GM19025 (cell line): ENCODE results near the gene SLC22A12.

Experiments
- ATAC-seq: cut with Tn5 transposase; IDR thresholded peaks from one replicate; pipeline ENCODE4 v1.9.1; 2021; ENCODE audit warnings: mild to moderate bottlenecking, low read depth, moderate library complexity; ENCODE audit not compliant: unreplicated experiment

The SLC22A12 gene

DNA sequence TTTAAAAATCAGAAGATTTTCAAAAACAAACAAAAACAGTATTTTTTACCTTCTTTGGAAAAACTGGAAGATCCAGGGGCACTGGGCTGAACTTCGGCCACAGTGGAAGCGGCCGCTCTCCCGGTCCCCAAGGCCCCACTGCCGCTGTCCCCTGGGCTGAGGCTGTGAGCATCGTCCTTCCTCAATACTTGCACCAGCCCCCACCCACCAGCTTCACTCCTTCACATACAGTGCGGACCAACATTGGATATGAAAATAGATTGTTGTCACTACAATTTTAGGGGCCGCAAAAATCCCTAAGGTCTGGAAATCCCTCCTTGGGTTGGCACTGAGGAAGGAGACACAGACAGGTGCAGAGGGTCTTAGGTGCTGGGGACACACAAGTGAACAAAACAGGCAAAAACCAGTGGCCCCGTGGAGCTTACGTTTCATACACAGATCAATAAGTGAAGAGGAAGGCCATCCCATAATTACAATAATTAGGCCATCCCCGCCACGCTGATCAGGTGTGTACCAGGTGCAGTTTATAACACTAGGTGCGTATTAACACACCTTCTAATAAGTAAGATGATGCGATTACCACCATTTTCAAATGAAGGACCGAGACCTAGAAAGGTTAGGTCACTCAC is 28.2 kb upstream of the SLC22A12 start:
- no peak for ATAC-seq

DNA sequence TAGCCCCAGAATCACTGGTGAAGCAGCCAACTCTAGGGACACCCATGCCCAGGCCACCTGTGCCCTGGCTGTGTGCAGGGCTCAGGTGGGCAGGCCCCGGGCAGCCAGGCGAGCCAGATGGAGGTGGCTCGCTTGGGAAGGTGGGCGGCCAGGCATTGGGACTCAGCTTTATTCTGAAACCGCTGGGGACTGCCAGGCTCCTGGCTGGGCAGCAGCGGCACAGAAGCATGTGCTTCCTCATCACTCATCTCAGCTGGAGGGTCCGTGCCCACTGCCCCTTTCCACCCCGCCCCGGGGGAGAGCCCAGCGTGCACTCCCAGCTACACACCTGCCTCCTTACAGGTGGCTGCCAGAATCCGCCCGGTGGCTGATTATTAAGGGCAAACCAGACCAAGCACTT is 27.1 kb upstream of the SLC22A12 start:
- ATAC-seq, result no peak

DNA sequence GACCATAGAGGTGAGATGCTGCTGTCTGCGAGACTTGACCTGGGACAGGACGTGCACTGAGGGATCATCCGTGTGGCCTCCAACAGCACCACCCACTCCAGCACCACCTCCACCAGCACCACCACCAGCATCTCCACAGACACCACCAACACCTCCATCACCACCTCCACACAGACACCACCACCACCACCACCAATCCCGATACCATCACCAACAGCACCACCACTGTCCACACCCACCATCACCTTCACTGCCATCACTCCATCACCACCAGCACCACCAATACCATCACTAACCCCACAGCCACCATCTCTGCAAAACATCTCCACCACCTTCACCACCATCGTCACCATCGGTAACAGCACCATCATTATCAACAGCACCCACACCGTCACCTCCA is 26.6 kb upstream of the SLC22A12 start:
- no peak for ATAC-seq

DNA sequence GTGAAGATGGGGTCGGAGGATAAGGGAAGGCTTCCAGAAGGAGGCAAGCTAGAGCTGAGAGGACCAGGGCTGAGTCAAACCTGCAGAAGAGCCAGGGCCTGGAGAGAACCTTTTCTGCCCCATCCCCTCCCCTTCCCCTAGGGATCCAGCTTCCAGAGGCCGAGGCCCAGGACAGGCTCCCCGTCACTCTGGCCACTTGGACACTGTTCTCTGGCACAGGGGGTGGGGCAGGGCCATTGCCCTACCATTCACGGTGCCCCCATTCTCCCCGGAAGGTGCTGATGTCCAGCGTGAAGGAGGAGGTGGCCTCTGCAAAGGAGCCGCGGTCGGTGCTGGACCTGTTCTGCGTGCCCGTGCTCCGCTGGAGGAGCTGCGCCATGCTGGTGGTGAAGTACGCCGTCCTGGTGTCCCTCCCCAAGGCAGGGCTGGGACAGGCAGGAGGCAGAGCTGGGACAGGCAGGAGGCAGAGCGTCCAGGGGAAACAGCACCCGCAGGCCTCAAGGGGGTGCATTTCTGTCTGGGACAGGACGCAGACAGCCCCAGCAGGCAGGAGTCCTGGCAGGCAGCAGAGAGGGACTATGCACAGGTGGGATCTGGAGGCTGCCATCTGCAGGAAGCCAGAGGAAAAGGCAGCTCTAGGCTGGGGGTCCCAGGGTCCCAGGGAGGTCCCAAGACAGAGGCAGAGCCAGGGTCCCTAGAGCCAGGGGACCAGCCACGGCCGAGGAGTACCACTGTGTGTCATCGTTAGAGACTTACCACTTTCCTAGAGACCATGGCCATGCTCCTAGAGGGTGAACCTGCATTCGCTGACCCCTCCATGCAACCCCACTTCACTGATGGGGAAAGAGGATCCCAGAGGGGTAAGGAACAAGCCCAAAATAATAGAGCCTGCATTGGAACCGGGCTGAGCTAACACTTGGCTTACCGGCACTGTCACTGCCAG is 25.8 kb upstream of the SLC22A12 start:
- ATAC-seq, result no peak

DNA sequence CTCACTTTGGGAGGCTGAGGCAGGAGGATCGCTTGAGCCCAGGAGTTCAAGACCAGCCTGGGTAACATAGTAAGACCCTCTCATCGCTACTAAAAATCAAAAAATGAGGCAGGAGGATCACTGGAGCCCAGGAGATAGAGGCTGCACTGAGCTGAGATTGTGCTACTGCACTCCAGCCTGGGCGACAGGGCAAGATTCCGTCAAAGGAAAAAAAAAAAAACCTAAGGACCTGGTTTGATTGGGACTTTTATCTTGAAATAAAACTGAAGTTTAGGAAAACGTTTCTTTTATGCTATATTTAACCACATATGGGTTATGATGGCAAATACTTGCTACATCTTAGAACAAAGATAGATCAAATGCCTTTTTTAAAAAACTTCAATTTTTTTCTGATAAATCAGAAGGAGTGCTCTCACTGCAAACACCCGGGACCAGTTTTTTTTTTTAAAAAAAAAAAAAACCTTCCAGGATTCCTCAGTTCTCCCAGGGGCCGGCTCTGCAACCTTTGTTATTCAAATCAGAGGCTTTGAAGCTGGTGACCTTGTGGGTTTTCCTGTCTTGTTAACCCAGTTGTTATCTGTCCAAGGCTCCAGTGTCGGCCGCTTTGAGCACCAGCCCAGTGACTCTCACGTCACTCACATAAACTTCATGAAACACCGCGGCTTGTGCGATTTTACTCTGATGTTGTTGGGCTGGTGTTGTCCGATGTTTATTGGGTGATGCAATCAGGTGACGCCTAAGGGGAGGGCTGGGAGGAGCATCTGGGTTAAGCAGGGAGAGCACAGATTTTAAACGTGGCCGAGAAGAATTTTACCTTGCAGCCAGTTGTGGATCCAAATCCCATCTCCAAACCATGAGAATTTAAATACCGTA is 24.7 kb upstream of the SLC22A12 start:
- no peak for ATAC-seq

DNA sequence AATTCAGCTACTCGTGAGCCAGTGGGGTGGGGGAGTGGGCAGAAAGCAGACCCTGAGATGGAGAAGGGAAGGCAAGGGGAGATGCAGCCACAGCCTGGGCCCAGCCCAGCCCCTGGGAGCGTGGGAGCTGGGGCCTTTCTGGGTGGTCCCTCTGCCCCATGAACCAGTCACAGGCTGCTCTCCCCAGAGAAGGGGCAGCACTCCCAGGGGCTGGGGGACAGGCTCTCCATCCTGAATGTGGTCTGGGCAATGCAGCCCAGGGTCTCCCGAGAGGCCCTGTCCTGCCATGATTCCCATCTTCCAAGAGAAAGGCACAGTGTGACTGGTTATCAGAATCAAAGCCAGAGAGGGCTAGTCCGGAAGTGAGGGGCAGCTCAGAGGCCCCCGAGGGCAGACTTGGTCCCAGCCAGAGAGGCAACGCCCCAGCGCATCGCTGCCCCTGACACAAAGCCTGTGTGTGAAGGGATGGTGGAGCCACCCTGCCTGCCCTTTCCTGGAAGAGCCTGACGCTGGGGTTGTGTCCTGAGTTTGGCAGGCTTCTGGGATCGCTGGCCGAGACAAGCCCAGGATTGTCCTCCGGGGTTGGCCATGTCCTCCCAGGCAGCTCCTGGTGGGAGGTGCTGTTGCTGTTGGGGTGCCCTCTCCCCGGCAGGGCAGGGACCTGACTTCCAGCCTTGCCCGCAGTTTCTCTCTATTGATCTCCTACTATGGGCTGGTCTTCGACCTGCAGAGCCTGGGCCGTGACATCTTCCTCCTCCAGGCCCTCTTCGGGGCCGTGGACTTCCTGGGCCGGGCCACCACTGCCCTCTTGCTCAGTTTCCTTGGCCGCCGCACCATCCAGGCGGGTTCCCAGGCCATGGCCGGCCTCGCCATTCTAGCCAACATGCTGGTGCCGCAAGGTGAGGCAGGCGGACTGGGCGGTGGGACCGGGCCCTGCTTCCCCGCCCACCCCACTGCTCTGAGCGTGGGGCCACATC is 23.8 kb upstream of the SLC22A12 start:
- ATAC-seq, result no peak

DNA sequence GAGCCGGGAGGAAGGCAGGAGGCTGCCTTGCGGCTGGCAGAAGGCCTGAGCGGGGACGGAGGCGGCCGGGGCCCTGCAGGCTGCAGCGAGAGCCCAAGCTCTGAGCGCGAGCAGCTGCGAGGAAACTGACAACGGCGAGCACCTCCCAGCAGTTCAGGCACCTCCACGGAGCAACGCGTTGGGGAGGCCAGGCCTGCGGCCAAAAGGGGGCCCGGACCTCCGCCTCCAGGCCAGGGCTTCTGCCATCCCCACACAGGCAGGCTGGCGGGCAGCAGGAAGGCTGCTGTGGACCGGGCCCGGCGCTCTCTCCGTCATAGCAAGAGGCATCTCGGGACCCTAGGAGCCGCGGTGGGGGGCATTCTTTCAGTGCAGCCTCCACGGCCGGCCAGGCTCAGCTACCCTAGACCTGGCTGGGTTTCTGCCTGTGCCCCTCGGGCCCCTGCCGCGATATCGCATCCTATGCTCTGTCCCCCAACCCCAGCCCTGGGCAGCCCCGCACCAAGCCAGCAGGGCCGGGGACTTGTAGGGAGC is 22.9 kb upstream of the SLC22A12 start:
- no peak for ATAC-seq

DNA sequence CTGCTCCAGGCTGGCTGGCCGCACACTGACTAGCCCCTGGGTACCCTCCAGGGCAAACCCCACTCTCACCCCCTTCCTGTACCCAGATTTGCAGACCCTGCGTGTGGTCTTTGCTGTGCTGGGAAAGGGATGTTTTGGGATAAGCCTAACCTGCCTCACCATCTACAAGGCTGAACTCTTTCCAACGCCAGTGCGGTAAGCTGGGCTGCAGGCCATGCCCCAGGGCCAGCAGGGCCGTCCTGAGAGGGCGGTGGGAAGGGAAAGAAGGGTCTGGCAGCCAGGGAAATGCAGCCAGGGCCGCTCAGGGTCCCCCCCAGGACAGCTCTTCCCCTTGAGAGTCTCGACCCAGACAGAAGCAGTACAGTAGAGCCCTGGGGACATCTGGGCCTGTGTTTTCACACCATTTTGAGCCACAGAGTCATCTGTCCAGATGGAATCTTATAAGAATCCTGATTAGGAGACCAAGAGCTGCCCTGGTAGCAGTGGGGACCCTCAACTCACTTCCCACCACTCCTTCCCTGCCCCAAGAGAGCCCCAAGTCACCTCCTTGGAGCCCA is 22.4 kb upstream of the SLC22A12 start:
- ATAC-seq, result no peak

DNA sequence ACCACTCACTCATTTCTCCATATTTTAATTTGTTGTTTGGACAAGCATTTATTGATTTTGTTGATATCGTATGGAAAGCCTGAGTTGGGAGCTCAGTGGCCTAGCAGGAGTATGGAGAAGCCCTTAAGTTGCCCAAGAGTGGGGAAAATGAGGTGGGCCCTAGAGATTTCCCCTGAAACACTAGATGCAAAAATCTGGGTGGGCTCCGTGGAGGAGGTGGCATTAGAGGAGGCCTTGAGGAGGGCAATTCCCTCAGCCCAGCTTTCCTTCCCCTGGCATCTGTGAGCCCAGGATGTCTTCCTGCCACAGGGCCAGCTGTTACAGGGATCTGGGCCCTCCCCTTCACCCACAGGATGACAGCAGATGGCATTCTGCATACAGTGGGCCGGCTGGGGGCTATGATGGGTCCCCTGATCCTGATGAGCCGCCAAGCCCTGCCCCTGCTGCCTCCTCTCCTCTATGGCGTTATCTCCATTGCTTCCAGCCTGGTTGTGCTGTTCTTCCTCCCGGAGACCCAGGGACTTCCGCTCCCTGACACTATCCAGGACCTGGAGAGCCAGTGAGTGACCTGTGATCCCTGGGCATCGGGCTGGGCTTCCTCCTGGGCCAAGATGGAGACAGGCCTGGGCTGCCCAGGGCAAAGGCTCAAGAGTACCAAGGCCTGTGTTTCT is 21.6 kb upstream of the SLC22A12 start:
- no peak for ATAC-seq

DNA sequence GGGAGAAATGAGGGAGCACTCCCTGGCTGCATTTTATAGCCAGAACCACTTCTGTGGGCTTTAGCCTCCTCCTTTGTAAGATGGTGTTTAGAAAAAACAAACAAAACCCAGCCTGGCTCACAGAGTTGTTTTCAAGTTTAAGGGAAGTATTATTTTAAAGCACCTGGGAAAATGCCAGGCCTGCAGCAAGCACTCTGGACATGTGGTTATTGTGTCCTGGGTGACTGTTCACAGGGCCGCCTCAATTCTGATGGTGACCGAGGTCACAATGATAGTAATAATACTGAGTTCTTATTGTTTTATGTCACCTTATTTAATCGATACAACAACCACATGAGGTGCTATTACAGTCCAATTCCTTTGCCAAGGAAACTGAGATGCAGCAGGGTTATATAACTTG is 20.7 kb upstream of the SLC22A12 start:
- ATAC-seq, result no peak

DNA sequence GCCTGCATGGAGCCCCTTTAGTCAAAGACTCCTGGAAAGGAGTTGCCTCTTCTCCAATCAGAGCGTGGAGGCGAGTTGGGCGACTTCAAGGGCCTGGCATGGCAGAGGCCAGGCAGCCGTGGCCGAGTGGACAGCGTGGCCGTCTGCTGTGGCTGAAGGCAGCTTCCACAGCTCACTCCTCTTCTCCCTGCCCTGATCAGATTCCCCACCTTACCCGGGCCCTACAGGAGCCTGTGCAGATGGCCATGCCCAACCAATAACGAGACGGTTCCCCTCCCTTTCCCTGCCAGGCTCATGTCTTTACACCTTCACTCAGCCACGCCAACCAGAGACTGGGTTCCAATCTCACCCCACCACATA is 20.0 kb upstream of the SLC22A12 start:
- no peak for ATAC-seq

DNA sequence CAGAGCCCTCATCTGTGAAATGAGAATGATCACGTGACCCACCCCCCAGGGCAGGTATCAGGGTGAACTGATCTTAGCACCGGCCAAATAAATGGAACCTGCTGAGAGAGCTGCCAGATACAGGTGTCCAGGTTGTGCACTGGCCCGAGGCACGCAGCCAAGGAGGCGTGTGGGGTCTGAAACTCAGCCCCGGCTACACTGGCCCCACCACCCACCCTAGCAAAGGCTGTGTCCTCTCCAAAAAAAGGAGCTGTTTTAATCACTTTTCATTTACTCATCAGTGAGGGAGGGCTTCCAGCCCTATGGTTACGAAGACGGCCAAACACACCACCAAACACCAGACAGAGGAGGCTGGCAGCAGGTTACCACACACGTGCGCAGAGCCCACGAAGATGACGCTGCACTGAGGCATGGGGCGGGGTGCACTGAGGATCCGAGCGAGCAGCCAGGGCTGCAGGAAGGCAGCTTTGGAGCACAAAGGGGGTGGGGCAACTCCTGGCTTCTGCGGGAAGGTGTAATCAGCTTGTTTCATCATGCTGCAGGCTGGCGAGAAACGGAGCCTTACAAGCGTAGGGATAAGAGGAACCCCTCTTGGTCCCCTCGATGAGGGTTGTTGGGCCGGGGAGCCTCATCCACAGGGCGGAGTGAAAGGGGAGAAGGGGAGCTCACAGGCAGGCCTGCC is 19.5 kb upstream of the SLC22A12 start:
- ATAC-seq, result no peak

DNA sequence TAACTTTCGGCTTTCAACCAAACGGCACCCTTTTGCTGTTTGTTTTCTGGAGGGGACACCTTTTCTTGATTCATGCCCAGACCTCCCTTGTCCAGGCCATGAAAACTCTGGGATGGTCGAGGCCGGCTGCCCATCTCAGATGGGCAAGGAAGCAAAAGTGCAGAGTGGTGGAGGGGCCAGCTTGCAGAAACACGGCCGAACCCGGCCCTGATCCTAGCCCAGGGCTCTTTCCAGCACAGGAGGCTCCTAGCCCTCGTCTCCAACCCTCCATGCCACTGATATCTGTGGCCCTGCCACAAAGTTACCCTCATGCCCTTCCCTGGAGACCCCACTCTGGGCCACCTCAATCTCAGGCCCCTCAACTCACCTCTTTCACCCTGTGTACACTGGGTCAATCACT is 18.9 kb upstream of the SLC22A12 start:
- no peak for ATAC-seq

DNA sequence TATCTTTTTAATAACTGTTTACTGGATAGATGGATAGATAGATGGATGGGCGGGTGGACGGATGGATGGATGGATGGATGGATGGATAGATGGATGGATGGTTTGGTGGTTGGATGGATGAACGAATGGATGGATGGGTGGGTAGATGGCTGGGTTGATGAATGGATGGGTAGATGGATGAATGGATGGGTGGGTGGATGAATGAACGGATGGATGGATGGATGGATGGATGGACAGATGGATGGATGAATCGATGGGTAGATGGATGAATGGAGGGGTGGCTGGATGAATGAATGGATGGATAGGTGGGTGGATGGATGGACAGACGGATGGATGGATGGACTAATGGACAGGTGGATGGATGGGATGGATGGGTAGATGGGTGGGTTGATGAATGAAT is 13.8 kb upstream of the SLC22A12 start:
- no peak for ATAC-seq

DNA sequence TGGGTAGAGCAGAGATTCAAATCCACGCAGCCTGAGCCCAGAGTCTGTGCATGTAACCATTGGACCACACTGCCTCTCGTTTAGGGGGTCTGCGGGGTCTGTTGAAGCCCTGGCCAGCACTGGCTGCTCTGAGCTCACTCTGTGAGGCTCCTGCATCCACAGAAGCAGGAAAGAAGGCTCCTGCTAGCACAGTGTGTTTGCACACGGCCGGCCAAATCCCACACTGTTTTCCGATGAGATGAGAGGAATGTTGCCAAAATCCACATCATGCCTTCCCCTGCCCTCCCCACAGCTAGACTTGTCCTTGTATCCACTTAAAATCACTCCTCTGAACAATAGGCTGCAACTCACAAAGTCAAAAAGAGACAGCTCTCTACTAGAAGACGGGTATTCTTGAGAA is 10.6 kb upstream of the SLC22A12 start:
- ATAC-seq, result no peak

DNA sequence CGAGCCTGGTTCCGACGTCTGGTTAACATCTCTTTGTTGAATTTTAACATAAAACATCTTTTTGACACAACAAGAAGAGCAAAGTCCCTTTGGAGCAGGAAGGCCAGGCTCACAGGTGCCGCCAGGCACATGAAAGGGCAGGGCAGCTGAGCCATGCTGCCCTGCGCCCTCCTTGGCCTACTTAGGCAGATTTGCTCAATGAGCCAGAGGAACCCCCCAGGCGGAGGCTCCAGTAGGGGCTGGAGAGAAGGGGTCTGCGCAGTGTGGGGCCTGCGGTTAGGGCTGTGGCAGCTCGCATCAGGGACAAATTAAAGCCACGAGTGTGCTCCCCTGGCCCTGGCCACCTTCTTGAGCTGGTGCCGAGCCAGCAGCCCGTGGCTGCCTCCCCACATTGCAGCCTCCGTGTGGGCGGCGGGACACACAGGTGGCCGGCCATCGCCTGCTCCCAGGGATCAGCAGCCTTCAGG is 9.9 kb upstream of the SLC22A12 start:
- ATAC-seq, result no peak

DNA sequence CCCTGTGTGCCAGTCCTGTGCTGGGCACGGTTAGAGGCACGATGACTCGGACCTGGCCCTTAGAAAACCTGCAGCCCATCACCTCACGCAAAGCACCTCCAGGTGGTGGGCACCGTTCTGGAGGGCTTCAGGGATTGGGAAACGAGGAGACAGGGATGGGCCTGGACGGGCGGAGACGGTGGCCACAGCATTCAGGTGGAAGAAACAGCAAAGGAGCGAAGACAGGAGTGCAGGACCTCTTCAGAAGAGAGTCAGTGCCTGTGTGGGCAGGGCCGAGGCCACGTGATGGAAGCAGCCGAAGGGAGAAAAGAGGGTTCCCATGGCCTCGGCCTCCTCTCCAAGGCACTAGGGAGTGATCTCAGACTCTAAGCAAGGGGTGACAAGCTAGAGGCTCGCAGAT is 8.1 kb upstream of the SLC22A12 start:
- no peak for ATAC-seq
